WTC11 (cell line): ENCODE measurements around the gene SLC2A6. TPM values are rescaled to one million over a fixed set of nuclear protein-coding genes. Genes with fewer than 3 reads are reported as not detected.

ENCODE experiments used
- ATAC-seq: fragments of 200-7000 bp; cut with Tn5 transposase; 2 replicates; pipeline ENCODE4 v1.10.0; 2021; ENCODE audit warnings: mild to moderate bottlenecking, moderate library complexity
- CTCF ChIA-PET: fragments of 300-600 bp; sonication (Branson Sonifier 250); formaldehyde crosslinking; loops from one replicate; lab custom pipeline; 2021; ENCODE audit warnings: antibody characterized with exemption; lab: Charles Lee
- POLR2A ChIA-PET: fragments of 350-600 bp; sonication (Branson Sonifier 250); formaldehyde crosslinking; loops from one replicate; lab custom pipeline; 2021; ENCODE audit warnings: antibody characterized with exemption; lab: Charles Lee
- DNase-seq: peaks from one replicate; pipeline ENCODE4 v3.0.0; 2021; ENCODE audit warnings: low spot score
- H3K27ac Mint-ChIP-seq: 2 replicates; pipeline ENCODE4 v1.8.0; 2021; ENCODE audit warnings: mixed read lengths
- H3K27me3 Mint-ChIP-seq: 2 replicates; pipeline ENCODE4 v1.8.0; 2021; ENCODE audit warnings: low read depth, mild to moderate bottlenecking, moderate library complexity, mixed read lengths
- H3K36me3 Mint-ChIP-seq: 2 replicates; pipeline ENCODE4 v1.8.0; 2021; ENCODE audit warnings: mixed read lengths
- H3K4me1 Mint-ChIP-seq: 2 replicates; pipeline ENCODE4 v1.8.0; 2022; ENCODE audit warnings: mixed read lengths
- H3K4me3 Mint-ChIP-seq: 2 replicates; pipeline ENCODE4 v1.8.0; 2021; ENCODE audit warnings: mild to moderate bottlenecking, moderate library complexity, mixed read lengths
- H3K9me3 Mint-ChIP-seq: 2 replicates; pipeline ENCODE4 v1.8.0; 2021; ENCODE audit warnings: mixed read lengths
- ATF1 ChIP-seq: sonication (generic); formaldehyde crosslinking; IDR thresholded peaks from 2 replicates; pipeline ENCODE4 v1.8.1; 2023; ENCODE audit warnings: mild to moderate bottlenecking, moderate library complexity, missing genetic modification reagents
- CREM ChIP-seq: sonication (generic); formaldehyde crosslinking; IDR thresholded peaks from 2 replicates; pipeline ENCODE4 v1.8.1; 2022; ENCODE audit warnings: mild to moderate bottlenecking, missing genetic modification reagents, moderate library complexity
- OVOL2 ChIP-seq: fragments of 250-450 bp; sonication (Bioruptor Pico); IDR thresholded peaks from 2 replicates; pipeline ENCODE4 v1.9.0; 2021; ENCODE audit warnings: mild to moderate bottlenecking, borderline replicate concordance
- RELA ChIP-seq: sonication (generic); formaldehyde crosslinking; IDR thresholded peaks from 2 replicates; pipeline ENCODE4 v1.8.1; 2022; ENCODE audit warnings: missing genetic modification reagents, mild to moderate bottlenecking, borderline replicate concordance
- TEAD1 ChIP-seq: sonication (generic); formaldehyde crosslinking; IDR thresholded peaks from 2 replicates; pipeline ENCODE4 v1.8.0; 2022; ENCODE audit warnings: mild to moderate bottlenecking, missing genetic modification reagents
- ZBTB21 ChIP-seq: sonication (generic); formaldehyde crosslinking; IDR thresholded peaks from 2 replicates; pipeline ENCODE4 v1.8.1; 2023; ENCODE audit warnings: mild to moderate bottlenecking, missing genetic modification reagents, borderline replicate concordance
- ZNF121 ChIP-seq: sonication (generic); formaldehyde crosslinking; IDR thresholded peaks from 2 replicates; pipeline ENCODE4 v1.8.0; 2023; ENCODE audit warnings: missing genetic modification reagents
- ZNF219 ChIP-seq: sonication (generic); formaldehyde crosslinking; IDR thresholded peaks from 2 replicates; pipeline ENCODE4 v1.8.0; 2023; ENCODE audit warnings: missing genetic modification reagents, mild to moderate bottlenecking, borderline replicate concordance
- total RNA-seq: library from RNA; stranded (reverse); gene quantifications from 3 replicates; pipeline ENCODE4 v1.2.3, GENCODE V29; 2021
- TF ChIP-seq, protein P1 (sequence below): sonication (generic); formaldehyde crosslinking; IDR thresholded peaks from 2 replicates; pipeline ENCODE4 v1.8.1; 2022; ENCODE audit warnings: mild to moderate bottlenecking, missing genetic modification reagents, moderate library complexity, borderline replicate concordance
- TF ChIP-seq, protein P2 (sequence below): fragments of 250-450 bp; sonication (Bioruptor Pico); IDR thresholded peaks from 2 replicates; pipeline ENCODE4 v1.9.0; 2021; ENCODE audit warnings: mild to moderate bottlenecking
- TF ChIP-seq, protein P3 (sequence below): fragments of 250-450 bp; sonication (Bioruptor Pico); IDR thresholded peaks from 2 replicates; pipeline ENCODE4 v1.9.0; 2021; ENCODE audit warnings: mild to moderate bottlenecking
- TF ChIP-seq, protein P4 (sequence below): fragments of 250-450 bp; sonication (Bioruptor Pico); IDR thresholded peaks from 2 replicates; pipeline ENCODE4 v1.9.0; 2021; ENCODE audit warnings: mild to moderate bottlenecking, borderline replicate concordance
- TF ChIP-seq, protein P5 (sequence below): sonication (generic); formaldehyde crosslinking; IDR thresholded peaks from 2 replicates; pipeline ENCODE4 v1.8.0; 2022; ENCODE audit warnings: missing genetic modification reagents

SLC2A6 gene
- total RNA-seq, 1 experiment from 2014 or later = 16.6 TPM

DNA sequence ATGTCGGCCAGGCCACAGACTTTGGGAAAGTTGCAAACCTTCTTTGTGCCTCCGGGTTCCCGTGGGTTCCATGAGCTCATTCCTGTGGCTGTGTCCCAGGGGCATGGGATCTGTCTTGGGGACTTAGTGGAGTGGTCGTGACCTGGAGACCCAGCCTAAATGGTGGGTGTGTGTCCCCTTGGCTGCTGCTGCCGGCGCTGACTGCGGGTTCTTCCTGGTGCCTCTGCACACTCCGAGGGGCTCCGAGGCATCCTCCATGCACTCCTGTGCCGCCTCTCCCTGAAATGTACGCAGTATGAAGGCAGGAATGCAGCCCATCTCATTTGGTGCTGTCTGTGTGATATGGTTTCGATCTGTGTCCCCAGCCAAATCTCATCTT, 21.0 kb upstream of the SLC2A6 start:
- no peak for TF ChIP-seq ZNF121 (CRISPR knock-in tag)
- TF ChIP-seq, protein P1, sequence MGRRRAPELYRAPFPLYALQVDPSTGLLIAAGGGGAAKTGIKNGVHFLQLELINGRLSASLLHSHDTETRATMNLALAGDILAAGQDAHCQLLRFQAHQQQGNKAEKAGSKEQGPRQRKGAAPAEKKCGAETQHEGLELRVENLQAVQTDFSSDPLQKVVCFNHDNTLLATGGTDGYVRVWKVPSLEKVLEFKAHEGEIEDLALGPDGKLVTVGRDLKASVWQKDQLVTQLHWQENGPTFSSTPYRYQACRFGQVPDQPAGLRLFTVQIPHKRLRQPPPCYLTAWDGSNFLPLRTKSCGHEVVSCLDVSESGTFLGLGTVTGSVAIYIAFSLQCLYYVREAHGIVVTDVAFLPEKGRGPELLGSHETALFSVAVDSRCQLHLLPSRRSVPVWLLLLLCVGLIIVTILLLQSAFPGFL (CRISPR knock-in tag) = no peak
- TF ChIP-seq RELA (CRISPR knock-in tag) = no peak
- TF ChIP-seq, protein P2, sequence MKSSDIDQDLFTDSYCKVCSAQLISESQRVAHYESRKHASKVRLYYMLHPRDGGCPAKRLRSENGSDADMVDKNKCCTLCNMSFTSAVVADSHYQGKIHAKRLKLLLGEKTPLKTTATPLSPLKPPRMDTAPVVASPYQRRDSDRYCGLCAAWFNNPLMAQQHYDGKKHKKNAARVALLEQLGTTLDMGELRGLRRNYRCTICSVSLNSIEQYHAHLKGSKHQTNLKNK (CRISPR knock-in tag) = no peak
- TF ChIP-seq, protein P3, sequence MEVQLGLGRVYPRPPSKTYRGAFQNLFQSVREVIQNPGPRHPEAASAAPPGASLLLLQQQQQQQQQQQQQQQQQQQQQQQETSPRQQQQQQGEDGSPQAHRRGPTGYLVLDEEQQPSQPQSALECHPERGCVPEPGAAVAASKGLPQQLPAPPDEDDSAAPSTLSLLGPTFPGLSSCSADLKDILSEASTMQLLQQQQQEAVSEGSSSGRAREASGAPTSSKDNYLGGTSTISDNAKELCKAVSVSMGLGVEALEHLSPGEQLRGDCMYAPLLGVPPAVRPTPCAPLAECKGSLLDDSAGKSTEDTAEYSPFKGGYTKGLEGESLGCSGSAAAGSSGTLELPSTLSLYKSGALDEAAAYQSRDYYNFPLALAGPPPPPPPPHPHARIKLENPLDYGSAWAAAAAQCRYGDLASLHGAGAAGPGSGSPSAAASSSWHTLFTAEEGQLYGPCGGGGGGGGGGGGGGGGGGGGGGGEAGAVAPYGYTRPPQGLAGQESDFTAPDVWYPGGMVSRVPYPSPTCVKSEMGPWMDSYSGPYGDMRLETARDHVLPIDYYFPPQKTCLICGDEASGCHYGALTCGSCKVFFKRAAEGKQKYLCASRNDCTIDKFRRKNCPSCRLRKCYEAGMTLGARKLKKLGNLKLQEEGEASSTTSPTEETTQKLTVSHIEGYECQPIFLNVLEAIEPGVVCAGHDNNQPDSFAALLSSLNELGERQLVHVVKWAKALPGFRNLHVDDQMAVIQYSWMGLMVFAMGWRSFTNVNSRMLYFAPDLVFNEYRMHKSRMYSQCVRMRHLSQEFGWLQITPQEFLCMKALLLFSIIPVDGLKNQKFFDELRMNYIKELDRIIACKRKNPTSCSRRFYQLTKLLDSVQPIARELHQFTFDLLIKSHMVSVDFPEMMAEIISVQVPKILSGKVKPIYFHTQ (CRISPR knock-in tag) = no peak
- TF ChIP-seq CREM = no peak
- TF ChIP-seq, protein P4, sequence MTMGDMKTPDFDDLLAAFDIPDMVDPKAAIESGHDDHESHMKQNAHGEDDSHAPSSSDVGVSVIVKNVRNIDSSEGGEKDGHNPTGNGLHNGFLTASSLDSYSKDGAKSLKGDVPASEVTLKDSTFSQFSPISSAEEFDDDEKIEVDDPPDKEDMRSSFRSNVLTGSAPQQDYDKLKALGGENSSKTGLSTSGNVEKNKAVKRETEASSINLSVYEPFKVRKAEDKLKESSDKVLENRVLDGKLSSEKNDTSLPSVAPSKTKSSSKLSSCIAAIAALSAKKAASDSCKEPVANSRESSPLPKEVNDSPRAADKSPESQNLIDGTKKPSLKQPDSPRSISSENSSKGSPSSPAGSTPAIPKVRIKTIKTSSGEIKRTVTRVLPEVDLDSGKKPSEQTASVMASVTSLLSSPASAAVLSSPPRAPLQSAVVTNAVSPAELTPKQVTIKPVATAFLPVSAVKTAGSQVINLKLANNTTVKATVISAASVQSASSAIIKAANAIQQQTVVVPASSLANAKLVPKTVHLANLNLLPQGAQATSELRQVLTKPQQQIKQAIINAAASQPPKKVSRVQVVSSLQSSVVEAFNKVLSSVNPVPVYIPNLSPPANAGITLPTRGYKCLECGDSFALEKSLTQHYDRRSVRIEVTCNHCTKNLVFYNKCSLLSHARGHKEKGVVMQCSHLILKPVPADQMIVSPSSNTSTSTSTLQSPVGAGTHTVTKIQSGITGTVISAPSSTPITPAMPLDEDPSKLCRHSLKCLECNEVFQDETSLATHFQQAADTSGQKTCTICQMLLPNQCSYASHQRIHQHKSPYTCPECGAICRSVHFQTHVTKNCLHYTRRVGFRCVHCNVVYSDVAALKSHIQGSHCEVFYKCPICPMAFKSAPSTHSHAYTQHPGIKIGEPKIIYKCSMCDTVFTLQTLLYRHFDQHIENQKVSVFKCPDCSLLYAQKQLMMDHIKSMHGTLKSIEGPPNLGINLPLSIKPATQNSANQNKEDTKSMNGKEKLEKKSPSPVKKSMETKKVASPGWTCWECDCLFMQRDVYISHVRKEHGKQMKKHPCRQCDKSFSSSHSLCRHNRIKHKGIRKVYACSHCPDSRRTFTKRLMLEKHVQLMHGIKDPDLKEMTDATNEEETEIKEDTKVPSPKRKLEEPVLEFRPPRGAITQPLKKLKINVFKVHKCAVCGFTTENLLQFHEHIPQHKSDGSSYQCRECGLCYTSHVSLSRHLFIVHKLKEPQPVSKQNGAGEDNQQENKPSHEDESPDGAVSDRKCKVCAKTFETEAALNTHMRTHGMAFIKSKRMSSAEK = no peak
- no peak for TF ChIP-seq TEAD1 (CRISPR knock-in tag)
- no peak for ATAC-seq
- DNase-seq = no peak
- H3K9me3 Mint-ChIP-seq = peaks cover 37% of the 10 kb centered on the region
- peaks cover 9% of the 10 kb centered on the region; the same call in 1 of the 2 replicates for H3K36me3 Mint-ChIP-seq
- H3K4me3 Mint-ChIP-seq = no peak overlapping the region
- CTCF ChIA-PET = no interaction called here
- H3K4me1 Mint-ChIP-seq = no peaks in the 10 kb centered on the region
- POLR2A ChIA-PET = no interaction called here
- 0 out of 2 replicates have a peak overlapping the region, but pooled peaks have one; percentile 25 for H3K27ac Mint-ChIP-seq
- peaks cover 7% of the 10 kb centered on the region for H3K27me3 Mint-ChIP-seq

DNA sequence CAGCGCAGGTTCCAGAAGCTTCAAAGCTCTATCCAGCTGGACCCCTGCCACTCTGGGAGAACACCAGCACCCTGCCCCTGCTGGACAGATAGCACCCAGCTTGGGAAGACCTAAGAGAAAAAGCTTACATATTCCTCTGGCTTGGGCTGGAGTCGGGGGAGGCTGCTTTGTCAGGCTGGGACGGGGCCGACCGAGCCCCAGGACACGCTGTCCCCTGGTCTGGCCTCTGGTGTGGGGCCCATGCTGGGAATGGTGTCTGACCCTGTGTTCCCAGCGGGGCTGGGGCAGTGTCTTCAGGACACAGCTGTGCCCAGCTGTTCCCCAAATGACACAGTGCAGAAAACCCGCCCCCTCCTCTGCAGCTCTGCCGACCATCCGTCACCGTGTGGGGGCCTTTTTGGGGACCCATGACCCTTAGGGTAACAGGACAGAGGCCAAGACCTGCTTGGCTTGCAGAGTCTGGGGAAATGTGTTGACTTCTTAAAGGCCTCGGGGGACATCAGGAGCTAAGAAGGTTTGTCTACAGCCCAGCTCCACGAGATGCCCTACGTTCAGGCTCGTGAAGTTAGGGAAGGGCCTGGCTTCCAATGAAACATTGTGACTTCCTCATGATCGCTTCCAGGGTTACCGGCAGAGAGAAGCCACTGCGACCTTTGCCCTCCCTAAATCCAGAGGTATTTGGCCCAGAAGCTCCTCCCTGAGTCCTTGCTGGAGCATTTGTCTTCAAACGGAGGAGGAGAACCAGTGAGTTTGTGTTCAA, 20.4 kb upstream of the SLC2A6 start:
- peaks cover 7% of the 10 kb centered on the region for H3K27me3 Mint-ChIP-seq
- no peak for DNase-seq
- TF ChIP-seq ZBTB21 (CRISPR knock-in tag) = no peak
- TF ChIP-seq ZNF219 (CRISPR knock-in tag) = no peak
- TF ChIP-seq, protein P5, sequence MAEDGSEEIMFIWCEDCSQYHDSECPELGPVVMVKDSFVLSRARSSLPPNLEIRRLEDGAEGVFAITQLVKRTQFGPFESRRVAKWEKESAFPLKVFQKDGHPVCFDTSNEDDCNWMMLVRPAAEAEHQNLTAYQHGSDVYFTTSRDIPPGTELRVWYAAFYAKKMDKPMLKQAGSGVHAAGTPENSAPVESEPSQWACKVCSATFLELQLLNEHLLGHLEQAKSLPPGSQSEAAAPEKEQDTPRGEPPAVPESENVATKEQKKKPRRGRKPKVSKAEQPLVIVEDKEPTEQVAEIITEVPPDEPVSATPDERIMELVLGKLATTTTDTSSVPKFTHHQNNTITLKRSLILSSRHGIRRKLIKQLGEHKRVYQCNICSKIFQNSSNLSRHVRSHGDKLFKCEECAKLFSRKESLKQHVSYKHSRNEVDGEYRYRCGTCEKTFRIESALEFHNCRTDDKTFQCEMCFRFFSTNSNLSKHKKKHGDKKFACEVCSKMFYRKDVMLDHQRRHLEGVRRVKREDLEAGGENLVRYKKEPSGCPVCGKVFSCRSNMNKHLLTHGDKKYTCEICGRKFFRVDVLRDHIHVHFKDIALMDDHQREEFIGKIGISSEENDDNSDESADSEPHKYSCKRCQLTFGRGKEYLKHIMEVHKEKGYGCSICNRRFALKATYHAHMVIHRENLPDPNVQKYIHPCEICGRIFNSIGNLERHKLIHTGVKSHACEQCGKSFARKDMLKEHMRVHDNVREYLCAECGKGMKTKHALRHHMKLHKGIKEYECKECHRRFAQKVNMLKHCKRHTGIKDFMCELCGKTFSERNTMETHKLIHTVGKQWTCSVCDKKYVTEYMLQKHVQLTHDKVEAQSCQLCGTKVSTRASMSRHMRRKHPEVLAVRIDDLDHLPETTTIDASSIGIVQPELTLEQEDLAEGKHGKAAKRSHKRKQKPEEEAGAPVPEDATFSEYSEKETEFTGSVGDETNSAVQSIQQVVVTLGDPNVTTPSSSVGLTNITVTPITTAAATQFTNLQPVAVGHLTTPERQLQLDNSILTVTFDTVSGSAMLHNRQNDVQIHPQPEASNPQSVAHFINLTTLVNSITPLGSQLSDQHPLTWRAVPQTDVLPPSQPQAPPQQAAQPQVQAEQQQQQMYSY (CRISPR knock-in tag) = no peak
- TF ChIP-seq OVOL2 (CRISPR knock-in tag) = no peak
- no peak for TF ChIP-seq ATF1 (CRISPR knock-in tag)
- TF ChIP-seq ZNF121 (CRISPR knock-in tag) = no peak
- no peak for TF ChIP-seq CREM
- no peak overlapping the region for H3K27ac Mint-ChIP-seq
- peaks cover 9% of the 10 kb centered on the region; the same call in 1 of the 2 replicates for H3K36me3 Mint-ChIP-seq
- ChIA-PET CTCF (interaction anchor here (0.6 to 1.0 kb wide), 2 partner anchors 10 to 13 kb away, joined by 3 to 4 read pairs; no protein-coding TSS in a partner anchor), POLR2A (no interaction called here)
- no peak for ATAC-seq
- H3K4me1 Mint-ChIP-seq = no peaks in the 10 kb centered on the region
- peaks cover 37% of the 10 kb centered on the region for H3K9me3 Mint-ChIP-seq
- H3K4me3 Mint-ChIP-seq = no peak overlapping the region
